ENCODE results near the gene TMCO5A. TPM values are rescaled to one million over a fixed set of nuclear protein-coding genes. Genes with fewer than 3 reads are reported as not detected.

The TMCO5A gene
- total RNA-seq, 1 experiment from 2014 or later = not detected

DNA sequence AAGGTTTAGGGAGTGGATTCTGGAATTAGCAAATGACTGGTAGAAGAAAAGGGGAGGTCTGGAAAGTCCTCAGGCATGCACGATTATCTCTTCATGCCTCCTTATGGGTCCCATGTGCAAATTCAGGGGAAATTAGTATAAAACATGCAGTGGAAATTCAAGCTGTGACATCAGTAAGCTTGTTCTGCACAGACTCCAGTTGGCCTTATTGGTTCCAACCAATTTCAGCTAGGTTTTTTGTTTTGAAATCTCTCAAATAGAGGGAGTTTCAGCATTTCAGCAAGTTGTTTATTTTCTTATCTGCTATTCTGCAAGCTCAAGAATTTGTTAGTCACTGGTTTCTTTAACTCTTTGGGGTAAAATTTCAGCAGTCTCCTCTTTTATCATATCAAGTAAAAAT is 774 bp upstream of the TMCO5A start:
- no peak overlapping the region for H3K4me3 ChIP-seq (ENCODE audit: low read depth in 2 of 2, low read length in 2 of 2)
- no peaks in the 10 kb centered on the region for H3K27me3 ChIP-seq (ENCODE audit: control insufficient read depth, insufficient read depth, low read length)
- H3K4me1 ChIP-seq (ENCODE audit: control insufficient read depth, insufficient read depth, low read length) = no peaks in the 10 kb centered on the region
- DNase-seq (ENCODE audit: low read depth, low spot score) (no peak), ATAC-seq (no peak)
- no TSS peak for BruUV-seq (replicated peaks)
- intact Hi-C loops (cut with micrococcal nuclease; ENCODE audit: unreplicated experiment) (no loop called here), in situ Hi-C loops (cut with HindIII; ENCODE audit: low pct_unique_long_range_greater_than_20kb, low sequenced_read_pairs) (no loop called here)
- H3K27ac ChIP-seq (ENCODE audit: low read length) = no peak overlapping the region
- no peaks in the 10 kb centered on the region for H3K36me3 ChIP-seq (ENCODE audit: control insufficient read depth, insufficient read depth, low read length)
- ChIA-PET CTCF (no interaction called here), POLR2A (interaction anchor here (0.7 kb wide), 1 partner anchor 1416 kb away, joined by 4 read pairs; no protein-coding TSS in a partner anchor)
- no peaks in the 10 kb centered on the region for H3K9me3 ChIP-seq (ENCODE audit: control insufficient read depth, insufficient read depth, low read depth, low read length)
- TF ChIP-seq, protein P1, sequence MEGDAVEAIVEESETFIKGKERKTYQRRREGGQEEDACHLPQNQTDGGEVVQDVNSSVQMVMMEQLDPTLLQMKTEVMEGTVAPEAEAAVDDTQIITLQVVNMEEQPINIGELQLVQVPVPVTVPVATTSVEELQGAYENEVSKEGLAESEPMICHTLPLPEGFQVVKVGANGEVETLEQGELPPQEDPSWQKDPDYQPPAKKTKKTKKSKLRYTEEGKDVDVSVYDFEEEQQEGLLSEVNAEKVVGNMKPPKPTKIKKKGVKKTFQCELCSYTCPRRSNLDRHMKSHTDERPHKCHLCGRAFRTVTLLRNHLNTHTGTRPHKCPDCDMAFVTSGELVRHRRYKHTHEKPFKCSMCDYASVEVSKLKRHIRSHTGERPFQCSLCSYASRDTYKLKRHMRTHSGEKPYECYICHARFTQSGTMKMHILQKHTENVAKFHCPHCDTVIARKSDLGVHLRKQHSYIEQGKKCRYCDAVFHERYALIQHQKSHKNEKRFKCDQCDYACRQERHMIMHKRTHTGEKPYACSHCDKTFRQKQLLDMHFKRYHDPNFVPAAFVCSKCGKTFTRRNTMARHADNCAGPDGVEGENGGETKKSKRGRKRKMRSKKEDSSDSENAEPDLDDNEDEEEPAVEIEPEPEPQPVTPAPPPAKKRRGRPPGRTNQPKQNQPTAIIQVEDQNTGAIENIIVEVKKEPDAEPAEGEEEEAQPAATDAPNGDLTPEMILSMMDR (IDR thresholded peaks at IDR 0.05) = no peak
- TF ChIP-seq SIN3A (IDR thresholded peaks at IDR 0.05; ENCODE audit: borderline replicate concordance, insufficient read depth, low read depth, low read length) = no peak
- no peak for TF ChIP-seq POLR2AphosphoS5 (IDR thresholded peaks at IDR 0.05; ENCODE audit: low read depth, low read length)
- TF ChIP-seq, protein P2, sequence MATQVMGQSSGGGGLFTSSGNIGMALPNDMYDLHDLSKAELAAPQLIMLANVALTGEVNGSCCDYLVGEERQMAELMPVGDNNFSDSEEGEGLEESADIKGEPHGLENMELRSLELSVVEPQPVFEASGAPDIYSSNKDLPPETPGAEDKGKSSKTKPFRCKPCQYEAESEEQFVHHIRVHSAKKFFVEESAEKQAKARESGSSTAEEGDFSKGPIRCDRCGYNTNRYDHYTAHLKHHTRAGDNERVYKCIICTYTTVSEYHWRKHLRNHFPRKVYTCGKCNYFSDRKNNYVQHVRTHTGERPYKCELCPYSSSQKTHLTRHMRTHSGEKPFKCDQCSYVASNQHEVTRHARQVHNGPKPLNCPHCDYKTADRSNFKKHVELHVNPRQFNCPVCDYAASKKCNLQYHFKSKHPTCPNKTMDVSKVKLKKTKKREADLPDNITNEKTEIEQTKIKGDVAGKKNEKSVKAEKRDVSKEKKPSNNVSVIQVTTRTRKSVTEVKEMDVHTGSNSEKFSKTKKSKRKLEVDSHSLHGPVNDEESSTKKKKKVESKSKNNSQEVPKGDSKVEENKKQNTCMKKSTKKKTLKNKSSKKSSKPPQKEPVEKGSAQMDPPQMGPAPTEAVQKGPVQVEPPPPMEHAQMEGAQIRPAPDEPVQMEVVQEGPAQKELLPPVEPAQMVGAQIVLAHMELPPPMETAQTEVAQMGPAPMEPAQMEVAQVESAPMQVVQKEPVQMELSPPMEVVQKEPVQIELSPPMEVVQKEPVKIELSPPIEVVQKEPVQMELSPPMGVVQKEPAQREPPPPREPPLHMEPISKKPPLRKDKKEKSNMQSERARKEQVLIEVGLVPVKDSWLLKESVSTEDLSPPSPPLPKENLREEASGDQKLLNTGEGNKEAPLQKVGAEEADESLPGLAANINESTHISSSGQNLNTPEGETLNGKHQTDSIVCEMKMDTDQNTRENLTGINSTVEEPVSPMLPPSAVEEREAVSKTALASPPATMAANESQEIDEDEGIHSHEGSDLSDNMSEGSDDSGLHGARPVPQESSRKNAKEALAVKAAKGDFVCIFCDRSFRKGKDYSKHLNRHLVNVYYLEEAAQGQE (IDR thresholded peaks at IDR 0.05; ENCODE audit: insufficient read depth in 1 of 2, low read depth in 2 of 2, low read length in 1 of 2) = no peak
- TF ChIP-seq TCF7L2 (IDR thresholded peaks at IDR 0.05; ENCODE audit: low read depth, low read length) = no peak

GRCh38 chr15:37940876-37941275 is 6.4 kb downstream of the TMCO5A start:
- no TSS peak for BruUV-seq (replicated peaks)
- no peak overlapping the region for H3K27ac ChIP-seq (ENCODE audit: low read length)
- no peaks in the 10 kb centered on the region for H3K36me3 ChIP-seq (ENCODE audit: control insufficient read depth, insufficient read depth, low read length)
- H3K9me3 ChIP-seq (ENCODE audit: control insufficient read depth, insufficient read depth, low read depth, low read length) = no peaks in the 10 kb centered on the region
- CTCF ChIA-PET = no interaction called here
- intact Hi-C loops (cut with micrococcal nuclease; ENCODE audit: unreplicated experiment) (no loop called here), in situ Hi-C loops (cut with HindIII; ENCODE audit: low pct_unique_long_range_greater_than_20kb, low sequenced_read_pairs) (no loop called here)
- TF ChIP-seq, protein P1 (IDR thresholded peaks at IDR 0.05) = no peak
- no peak for TF ChIP-seq POLR2AphosphoS5 (IDR thresholded peaks at IDR 0.05; ENCODE audit: low read depth, low read length)
- no peak for TF ChIP-seq TCF7L2 (IDR thresholded peaks at IDR 0.05; ENCODE audit: low read depth, low read length)
- TF ChIP-seq SIN3A (IDR thresholded peaks at IDR 0.05; ENCODE audit: borderline replicate concordance, insufficient read depth, low read depth, low read length) = no peak
- TF ChIP-seq, protein P2 (IDR thresholded peaks at IDR 0.05; ENCODE audit: insufficient read depth in 1 of 2, low read depth in 2 of 2, low read length in 1 of 2) = no peak
- no peak for DNase-seq (ENCODE audit: low read depth, low spot score)
- ATAC-seq = no peak
- no peaks in the 10 kb centered on the region for H3K4me1 ChIP-seq (ENCODE audit: control insufficient read depth, insufficient read depth, low read length)
- no peak overlapping the region for H3K4me3 ChIP-seq (ENCODE audit: low read depth in 2 of 2, low read length in 2 of 2)
- no peaks in the 10 kb centered on the region for H3K27me3 ChIP-seq (ENCODE audit: control insufficient read depth, insufficient read depth, low read length)
- POLR2A ChIA-PET = no interaction called here

Data from Panc1 (cell line).